PC-3 (cell line): ENCODE data around the gene DEFB112.

Source experiments
- CTCF ChIP-seq: fragments of 300-600 bp; sonication (generic); conservative IDR thresholded peaks from 2 replicates; pipeline ENCODE4 v1.5.1; 2017; ENCODE audit warnings: antibody characterized with exemption, low read depth, mild to moderate bottlenecking, low read length
- EZH2 ChIP-seq: fragments of 300-600 bp; sonication (generic); IDR thresholded peaks from one replicate; pipeline ENCODE4 v1.6.1; 2017; ENCODE audit warnings: antibody characterized with exemption, mild to moderate bottlenecking, low read length; ENCODE audit not compliant: unreplicated experiment

GRCh38 chr6:50093938-50094272, 44.2 kb upstream of the DEFB112 start:
- TF ChIP-seq CTCF: no peak
- TF ChIP-seq EZH2: no peak
